RWPE2 (cell line): ENCODE results near the gene EZH2.
A peak's percentile ranks its signal among the peaks of the same experiment; 100 is the strongest.

Experiments used
- ATAC-seq: fragments of 200-7000 bp; cut with Tn5 transposase; 3 replicates; pipeline ENCODE4 v1.9.1; 2021; ENCODE audit warnings: low read depth
- DNase-seq: peaks from one replicate; pipeline ENCODE4 v3.0.0-alpha.2; 2020; ENCODE audit warnings: low spot score
- H3K27ac ChIP-seq: fragments of 450-650 bp; 2 replicates; pipeline ENCODE4 v1.5.1; 2017; ENCODE audit warnings: mild to moderate bottlenecking; ENCODE audit not compliant: poor library complexity, severe bottlenecking
- H3K27me3 ChIP-seq: fragments of 250-450 bp; sonication (Bioruptor Pico); 2 replicates; pipeline ENCODE4 v1.5.1; 2021; ENCODE audit warnings: mild to moderate bottlenecking, moderate library complexity; ENCODE audit not compliant: insufficient read depth, poor library complexity, severe bottlenecking
- H3K36me3 ChIP-seq: fragments of 250-450 bp; sonication (Bioruptor Pico); 2 replicates; pipeline ENCODE4 v1.5.1; 2020; ENCODE audit warnings: low read depth, mild to moderate bottlenecking, moderate library complexity
- H3K4me1 ChIP-seq: fragments of 250-450 bp; sonication (Bioruptor Pico); 2 replicates; pipeline ENCODE4 v1.5.1; 2021; ENCODE audit warnings: mild to moderate bottlenecking, moderate library complexity; ENCODE audit not compliant: insufficient read depth, poor library complexity, severe bottlenecking
- H3K4me3 ChIP-seq: fragments of 250-450 bp; sonication (Bioruptor Pico); 2 replicates; pipeline ENCODE4 v1.5.1; 2021; ENCODE audit warnings: mild to moderate bottlenecking, moderate library complexity; ENCODE audit not compliant: severe bottlenecking
- H3K9me3 ChIP-seq: fragments of 250-450 bp; sonication (Bioruptor Pico); 2 replicates; pipeline ENCODE4 v1.5.1; 2021; ENCODE audit warnings: mild to moderate bottlenecking, moderate library complexity; ENCODE audit not compliant: severe bottlenecking
- CTCF ChIP-seq: fragments of 450-650 bp; IDR thresholded peaks from one replicate; pipeline ENCODE4 v1.5.1; 2017; ENCODE audit warnings: mild to moderate bottlenecking, moderate library complexity; ENCODE audit not compliant: poor library complexity, severe bottlenecking

The EZH2 gene

DNA sequence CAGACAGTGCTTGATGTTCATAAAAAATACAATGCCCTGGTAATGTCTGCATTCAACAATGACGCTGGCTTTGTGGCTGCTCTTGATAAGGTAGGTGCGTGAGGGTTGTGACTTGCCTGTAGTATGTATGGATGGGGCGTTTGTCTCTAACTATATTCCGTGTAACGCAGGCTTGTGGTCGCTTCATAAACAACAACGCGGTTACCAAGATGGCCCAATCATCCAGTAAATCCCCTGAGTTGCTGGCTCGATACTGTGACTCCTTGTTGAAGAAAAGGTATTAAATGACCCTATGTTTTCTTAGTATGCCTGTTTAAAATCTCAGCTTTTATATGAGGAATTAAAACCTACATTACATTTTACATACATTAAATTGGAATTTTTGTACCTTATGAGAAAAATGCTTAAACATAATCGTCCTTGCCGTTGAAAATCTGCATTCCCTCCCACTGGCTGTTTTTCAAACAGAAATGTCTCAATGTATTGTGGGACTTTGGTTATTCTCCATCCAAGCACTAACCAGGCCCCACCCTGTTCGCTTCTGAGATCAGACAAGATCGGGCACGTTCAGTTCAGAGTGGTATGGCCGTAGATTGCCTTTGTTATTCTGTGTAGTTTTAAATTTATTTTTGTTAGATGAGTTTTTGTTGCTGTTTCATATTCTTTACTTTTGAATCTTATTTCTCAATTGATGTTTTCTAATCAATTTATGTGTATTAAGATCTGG, 100.1 kb downstream of the EZH2 start:
- Histone ChIP-seq H3K27me3 (no peaks in the 10 kb centered on the region), H3K27ac (peak overlapping the region; percentile 49), H3K4me3 (no peak overlapping the region), H3K36me3 (peaks cover 61% of the 10 kb centered on the region), H3K9me3 (no peaks in the 10 kb centered on the region), H3K4me1 (peaks cover 15% of the 10 kb centered on the region)
- no peak for DNase-seq
- TF ChIP-seq CTCF = no peak
- peak; percentile 96 for ATAC-seq

DNA sequence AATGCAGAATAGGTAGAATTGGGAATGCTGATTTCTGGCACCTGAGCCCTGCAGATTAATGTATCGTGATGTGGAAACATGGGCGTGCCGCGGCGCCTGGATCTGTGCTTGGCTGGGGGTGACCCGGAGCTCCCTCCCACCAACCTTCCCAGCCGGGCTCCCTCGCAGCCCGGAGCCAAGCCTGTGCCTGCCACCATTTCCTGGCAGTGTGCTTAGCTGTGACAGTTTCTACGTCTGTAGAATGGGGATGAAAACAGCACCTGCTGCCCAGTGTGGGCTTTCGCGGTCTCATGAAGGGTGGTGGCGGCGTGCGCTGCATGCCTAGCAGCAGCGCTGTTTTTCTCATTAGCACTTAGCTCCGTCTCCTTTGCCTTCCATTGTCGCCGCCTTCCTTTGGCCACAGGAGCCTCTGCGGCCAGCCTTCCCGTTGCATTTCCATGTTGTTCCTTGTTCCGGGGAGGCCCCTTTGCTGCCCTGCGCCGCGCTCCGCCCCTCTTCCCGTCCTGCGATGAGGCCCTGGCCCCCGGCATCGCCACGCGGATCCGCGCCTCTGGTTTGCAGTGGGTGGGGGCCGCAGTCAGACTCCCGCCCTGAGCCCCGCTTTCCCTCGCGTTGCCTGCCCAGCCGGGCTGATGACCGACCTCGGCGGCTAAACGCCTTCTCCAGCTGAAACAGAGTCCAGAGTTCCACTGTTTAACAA, 101.2 kb downstream of the EZH2 start:
- Histone ChIP-seq H3K4me3 (peak overlapping the region; percentile 14), H3K4me1 (peaks cover 15% of the 10 kb centered on the region), H3K27me3 (no peaks in the 10 kb centered on the region), H3K27ac (peak overlapping the region; percentile 49), H3K36me3 (peaks cover 51% of the 10 kb centered on the region), H3K9me3 (no peaks in the 10 kb centered on the region)
- TF ChIP-seq CTCF = no peak
- ATAC-seq (peak; percentile 35), DNase-seq (no peak)

GRCh38 chr7:148774471-148774870, 109.6 kb downstream of the EZH2 start:
- H3K27ac ChIP-seq = no peak overlapping the region
- ATAC-seq (no peak), DNase-seq (no peak)
- H3K4me1 ChIP-seq = peaks cover 6% of the 10 kb centered on the region
- peaks cover 45% of the 10 kb centered on the region for H3K36me3 ChIP-seq
- no peak for TF ChIP-seq CTCF
- no peak overlapping the region for H3K4me3 ChIP-seq
- no peaks in the 10 kb centered on the region for H3K9me3 ChIP-seq
- H3K27me3 ChIP-seq = no peaks in the 10 kb centered on the region

DNA sequence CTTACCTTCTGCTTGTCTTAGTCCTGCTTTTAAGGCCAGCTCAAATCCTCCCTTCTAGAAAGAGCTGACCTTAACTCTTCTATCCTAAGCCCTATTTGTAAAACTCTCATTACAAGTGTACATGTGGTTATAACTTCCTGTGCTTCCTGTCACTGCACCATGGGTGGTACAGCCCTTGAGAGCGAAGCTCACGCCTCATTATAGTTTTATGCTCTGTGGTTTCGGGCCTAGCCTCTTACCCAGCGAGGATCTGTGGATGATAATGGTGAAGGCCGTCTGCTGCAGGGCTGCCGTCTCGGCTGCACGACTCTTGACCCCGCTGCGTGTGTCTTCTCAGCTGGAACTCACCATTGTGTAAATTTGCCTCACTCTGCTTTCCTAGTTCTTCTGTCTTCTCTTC, 110.8 kb downstream of the EZH2 start:
- peaks cover 56% of the 10 kb centered on the region for H3K36me3 ChIP-seq
- H3K9me3 ChIP-seq = no peaks in the 10 kb centered on the region
- DNase-seq = no peak
- no peak for TF ChIP-seq CTCF
- no peak overlapping the region for H3K4me3 ChIP-seq
- H3K27me3 ChIP-seq = no peaks in the 10 kb centered on the region
- peak overlapping the region; percentile 58 for H3K27ac ChIP-seq
- ATAC-seq = no peak
- H3K4me1 ChIP-seq = peaks cover 6% of the 10 kb centered on the region
